MM.1S (cell line): ENCODE data around the gene TGFBR3.

Experiments used
- CTCF ChIP-seq: fragments of 300-600 bp; sonication (generic); IDR thresholded peaks from 2 replicates; pipeline ENCODE4 v1.5.1; 2016; ENCODE audit warnings: antibody characterized with exemption, low read length, mixed read lengths
- EZH2phosphoT487 ChIP-seq: fragments of 300-600 bp; sonication (generic); IDR thresholded peaks from 2 replicates; pipeline ENCODE4 v1.6.1; 2018; ENCODE audit warnings: antibody characterized with exemption, low read length

GRCh38 chr1:91777196-91777595 is 108.8 kb downstream of the TGFBR3 start:
- TF ChIP-seq CTCF: no peak
- no peak for TF ChIP-seq EZH2phosphoT487
